ENCODE data around the gene SNX1.

GRCh38 chr15:64162869-64163658 lies 67.3 kb downstream of the SNX1 start, which contains the start of gene PPIB:
- TF ChIP-seq, protein P1, sequence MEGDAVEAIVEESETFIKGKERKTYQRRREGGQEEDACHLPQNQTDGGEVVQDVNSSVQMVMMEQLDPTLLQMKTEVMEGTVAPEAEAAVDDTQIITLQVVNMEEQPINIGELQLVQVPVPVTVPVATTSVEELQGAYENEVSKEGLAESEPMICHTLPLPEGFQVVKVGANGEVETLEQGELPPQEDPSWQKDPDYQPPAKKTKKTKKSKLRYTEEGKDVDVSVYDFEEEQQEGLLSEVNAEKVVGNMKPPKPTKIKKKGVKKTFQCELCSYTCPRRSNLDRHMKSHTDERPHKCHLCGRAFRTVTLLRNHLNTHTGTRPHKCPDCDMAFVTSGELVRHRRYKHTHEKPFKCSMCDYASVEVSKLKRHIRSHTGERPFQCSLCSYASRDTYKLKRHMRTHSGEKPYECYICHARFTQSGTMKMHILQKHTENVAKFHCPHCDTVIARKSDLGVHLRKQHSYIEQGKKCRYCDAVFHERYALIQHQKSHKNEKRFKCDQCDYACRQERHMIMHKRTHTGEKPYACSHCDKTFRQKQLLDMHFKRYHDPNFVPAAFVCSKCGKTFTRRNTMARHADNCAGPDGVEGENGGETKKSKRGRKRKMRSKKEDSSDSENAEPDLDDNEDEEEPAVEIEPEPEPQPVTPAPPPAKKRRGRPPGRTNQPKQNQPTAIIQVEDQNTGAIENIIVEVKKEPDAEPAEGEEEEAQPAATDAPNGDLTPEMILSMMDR (IDR thresholded peaks at IDR 0.05), result peak in 5 of 6 experiments; percentile 27 to 57 (median 45)
- TF ChIP-seq POLR2A (IDR thresholded peaks at IDR 0.05), result peak; percentile 75 to 91
